Erythroblast (primary cell): ENCODE data around the gene BOD1L1.

Experiments
- GATA1 ChIP-seq: IDR thresholded peaks from 2 replicates; pipeline ENCODE4 v1.6.1; 2011; ENCODE audit warnings: low read depth, mild to moderate bottlenecking, control low read depth, low read length, moderate library complexity
- POLR2A ChIP-seq: IDR thresholded peaks from 2 replicates; pipeline ENCODE4 v1.6.1; 2011; ENCODE audit warnings: mild to moderate bottlenecking, low read length

DNA sequence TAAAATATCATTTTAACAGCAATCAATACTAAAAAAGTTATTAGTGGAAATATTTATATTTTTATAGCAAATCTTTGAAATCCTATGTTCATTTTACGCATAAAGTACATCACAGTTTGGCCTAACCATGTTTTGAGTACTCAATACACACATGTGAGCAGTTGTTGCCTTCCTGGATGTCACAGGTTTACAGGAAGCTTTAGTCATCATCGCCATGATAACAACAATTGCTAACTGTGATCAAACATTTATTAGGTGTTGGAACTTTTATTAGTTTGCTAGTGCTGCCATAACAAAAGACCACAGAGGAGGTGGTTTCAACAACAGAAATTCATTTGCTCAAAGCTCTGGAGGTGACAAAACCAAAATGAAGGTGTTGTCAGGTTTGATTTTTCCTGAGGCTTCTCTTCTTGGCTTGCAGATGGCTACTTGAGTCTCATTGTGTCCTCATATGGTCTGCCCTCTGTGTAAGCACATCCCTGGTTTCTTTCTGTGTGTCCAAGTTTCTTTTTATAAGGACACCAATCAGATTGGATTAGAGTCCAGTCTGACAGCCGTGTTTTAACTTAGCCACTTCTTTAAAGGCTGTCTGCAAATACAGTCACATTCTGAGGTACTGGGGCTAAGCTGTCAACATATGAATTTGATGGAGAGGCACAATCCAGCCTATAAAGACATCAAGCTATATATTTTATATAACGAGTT lies 43.1 kb upstream of the BOD1L1 start:
- TF ChIP-seq POLR2A (no peak), GATA1 (no peak)
